GM12878 (cell line): Measurements from ENCODE around the gene SWT1. TPM values are rescaled to one million over a fixed set of nuclear protein-coding genes. Genes with fewer than 3 reads are reported as not detected.

Experiments
- ASH2L ChIP-seq: fragments of 300-600, 200-600 bp; sonication (generic); IDR thresholded peaks from 2 replicates; pipeline ENCODE4 v1.6.1; 2017; ENCODE audit warnings: low read depth, mild to moderate bottlenecking, borderline replicate concordance
- ATF3 ChIP-seq: IDR thresholded peaks from 2 replicates; pipeline ENCODE4 v1.6.1; 2011; ENCODE audit warnings: low read depth, mild to moderate bottlenecking, low read length, moderate library complexity, borderline replicate concordance; ENCODE audit errors: extremely low read depth
- CHD1 ChIP-seq: IDR thresholded peaks from 2 replicates; pipeline ENCODE4 v1.6.1; 2012; ENCODE audit warnings: low read depth, low read length, improper control_type of control experiment
- E2F4 ChIP-seq: IDR thresholded peaks from 2 replicates; pipeline ENCODE4 v1.6.1; 2012; ENCODE audit warnings: low read depth, low read length, improper control_type of control experiment
- FOS ChIP-seq: IDR thresholded peaks from 3 replicates; pipeline ENCODE4 v1.6.1; 2011; ENCODE audit warnings: borderline replicate concordance; ENCODE audit not compliant: insufficient read length; ENCODE audit errors: extremely low read depth
- HSF1 ChIP-seq: fragments of 150-350 bp; IDR thresholded peaks from 2 replicates; pipeline ENCODE4 v1.6.1; 2014; ENCODE audit warnings: mild to moderate bottlenecking, low read depth, low read length
- IRF5 ChIP-seq: fragments of 450-650 bp; IDR thresholded peaks from 2 replicates; pipeline ENCODE4 v1.6.1; 2017; ENCODE audit warnings: borderline replicate concordance
- JUNB ChIP-seq: IDR thresholded peaks from 2 replicates; pipeline ENCODE4 v1.6.1; 2016; ENCODE audit warnings: antibody characterized with exemption, mild to moderate bottlenecking
- MEF2A ChIP-seq: IDR thresholded peaks from 2 replicates; pipeline ENCODE4 v1.6.1; 2011; ENCODE audit warnings: low read depth, mild to moderate bottlenecking, low read length, moderate library complexity; ENCODE audit not compliant: insufficient read depth
- MEF2B ChIP-seq: fragments of 450-650 bp; IDR thresholded peaks from 2 replicates; pipeline ENCODE4 v1.6.1; 2018; ENCODE audit warnings: mild to moderate bottlenecking, moderate library complexity; ENCODE audit not compliant: partially characterized antibody, poor library complexity, severe bottlenecking
- MYB ChIP-seq: fragments of 150-350 bp; IDR thresholded peaks from 2 replicates; pipeline ENCODE4 v1.6.1; 2014; ENCODE audit warnings: mild to moderate bottlenecking, low read depth, low read length, borderline replicate concordance
- NBN ChIP-seq: fragments of 450-650 bp; IDR thresholded peaks from 2 replicates; pipeline ENCODE4 v1.6.1; 2016
- NFYA ChIP-seq: IDR thresholded peaks from 2 replicates; pipeline ENCODE4 v1.6.1; 2011; ENCODE audit warnings: low read depth, mild to moderate bottlenecking, low read length, improper control_type of control experiment, borderline replicate concordance
- POLR2AphosphoS2 ChIP-seq: IDR thresholded peaks from 2 replicates; pipeline ENCODE4 v1.6.1; 2011; ENCODE audit warnings: low read depth, mild to moderate bottlenecking, low read length, improper control_type of control experiment, moderate library complexity
- POLR2AphosphoS5 ChIP-seq: IDR thresholded peaks from 2 replicates; pipeline ENCODE4 v1.6.1; 2011; ENCODE audit warnings: mild to moderate bottlenecking, low read length, inconsistent platforms
- STAT1 ChIP-seq: fragments of 450-650 bp; conservative IDR thresholded peaks from 2 replicates; pipeline ENCODE4 v1.6.1; 2014; ENCODE audit warnings: antibody characterized with exemption, mild to moderate bottlenecking
- USF2 ChIP-seq: IDR thresholded peaks from 2 replicates; pipeline ENCODE4 v1.6.1; 2011; ENCODE audit warnings: low read depth, low read length, improper control_type of control experiment, borderline replicate concordance
- ZNF217 ChIP-seq: fragments of 450-650 bp; IDR thresholded peaks from 2 replicates; pipeline ENCODE4 v1.6.1; 2017; ENCODE audit warnings: antibody characterized with exemption, mild to moderate bottlenecking
- ZNF24 ChIP-seq: fragments of 450-650 bp; IDR thresholded peaks from 2 replicates; pipeline ENCODE4 v1.6.1; 2017; ENCODE audit warnings: antibody characterized with exemption, mild to moderate bottlenecking
- ZNF687 ChIP-seq: fragments of 450-650 bp; IDR thresholded peaks from 2 replicates; pipeline ENCODE4 v1.6.1; 2017; ENCODE audit warnings: mild to moderate bottlenecking, moderate library complexity
- polyA plus RNA-seq, 11 experiments: library from polyadenylated mRNA; depleted of rRNA in 4 of 11; unstranded in 6 of 11; stranded (reverse) in 5 of 11; fragments of >200 nt; fragmentation: Nextera tagmentation in 4 of 11; fragmentation: Illumina TruSeq in 1 of 11; extraction: Ambion mirVana in 4 of 11; extraction: Trizol in 1 of 11; gene quantifications; 1 replicate in 1 of 11; 2 replicates in 10 of 11; pipeline versions ENCODE4 v1.2.1 to v1.2.3, GENCODE V29; 2011 to 2016; ENCODE audit warnings: inconsistent platforms in 2 of 11, missing spikeins in 2 of 11, low read depth in 1 of 11
- total RNA-seq, 4 experiments: library from RNA; depleted of rRNA in 3 of 4; stranded (reverse); fragments of >200 nt in 3 of 4; fragmentation: Illumina TruSeq in 1 of 4; extraction: Trizol in 1 of 4; gene quantifications; 2 replicates each; pipeline versions ENCODE4 v1.2.1 to v1.2.3, GENCODE V29; 2013 to 2021

Gene SWT1
- total and polyA plus RNA-seq, 10 of the 15 experiments (the other 5 are each of a cell fraction or from before 2014, with no cell fraction given): 1.0 to 4.2 (median 2.6) TPM

- TF ChIP-seq HSF1 (no peak), MYB (no peak), NBN (peak; percentile 85), STAT1 (no peak), JUNB (peak; percentile 74), ATF3 (no peak), ZNF217 (peak; percentile 39; the same call in 1 of the 2 replicates), ASH2L (no peak), POLR2AphosphoS2 (no peak), ZNF24 (no peak; the same call in none of the 2 replicates), USF2 (no peak; the same call in 1 of the 2 replicates), NFYA (no peak), IRF5 (no peak), FOS (no peak), MEF2A (peak; percentile 78), CHD1 (no peak), POLR2AphosphoS5 (no peak), ZNF687 (peak; percentile 45; the same call in 1 of the 2 replicates), MEF2B (peak; percentile 71), E2F4 (no peak)
These were observed 182.0 kb downstream of the SWT1 start (continued) for GRCh38 chr1:185338719-185339622.
